Measurements from ENCODE around the gene SYCE3.
"Not testable (repeated sequence)": the region's sequence is repeated elsewhere in the genome, so short reads cannot be mapped to it uniquely, and the experiment has no call there.

The SYCE3 gene

GRCh38 chr22:50520184-50520583 is 42.5 kb downstream of the SYCE3 start:
- DNase-seq (ENCODE audit: low spot score) = not testable (repeated sequence)

DNA sequence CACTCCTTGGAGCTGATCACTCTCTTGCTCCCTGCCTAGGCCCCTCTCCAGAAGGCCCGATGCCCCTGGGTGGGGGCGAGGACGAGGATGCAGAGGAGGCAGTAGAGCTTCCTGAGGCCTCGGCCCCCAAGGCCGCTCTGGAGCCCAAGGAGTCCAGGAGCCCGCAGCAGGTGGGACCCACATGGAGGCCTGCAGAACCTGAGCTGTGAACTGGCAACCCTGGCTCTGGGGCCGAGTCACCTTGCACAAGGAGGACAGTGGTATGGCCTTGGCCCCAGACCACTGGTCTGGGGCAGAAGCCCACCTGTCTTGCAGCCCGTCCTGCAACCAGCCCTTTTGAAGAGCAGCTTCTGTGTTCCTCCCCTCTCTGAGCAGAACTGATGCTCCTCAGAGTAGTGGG is 43.6 kb downstream of the SYCE3 start:
- no peak for DNase-seq (ENCODE audit: low spot score)

GRCh38 chr22:50518606-50519005 is 44.1 kb downstream of the SYCE3 start:
- no peak for DNase-seq (ENCODE audit: low spot score)

GRCh38 chr22:50517495-50518260 is 45.0 kb downstream of the SYCE3 start:
- DNase-seq (ENCODE audit: low spot score) = no peak

GRCh38 chr22:50516891-50517290 is 45.8 kb downstream of the SYCE3 start:
- no peak for DNase-seq (ENCODE audit: low spot score)

GRCh38 chr22:50516068-50516467 is 46.7 kb downstream of the SYCE3 start:
- DNase-seq (ENCODE audit: low spot score) = no peak

DNA sequence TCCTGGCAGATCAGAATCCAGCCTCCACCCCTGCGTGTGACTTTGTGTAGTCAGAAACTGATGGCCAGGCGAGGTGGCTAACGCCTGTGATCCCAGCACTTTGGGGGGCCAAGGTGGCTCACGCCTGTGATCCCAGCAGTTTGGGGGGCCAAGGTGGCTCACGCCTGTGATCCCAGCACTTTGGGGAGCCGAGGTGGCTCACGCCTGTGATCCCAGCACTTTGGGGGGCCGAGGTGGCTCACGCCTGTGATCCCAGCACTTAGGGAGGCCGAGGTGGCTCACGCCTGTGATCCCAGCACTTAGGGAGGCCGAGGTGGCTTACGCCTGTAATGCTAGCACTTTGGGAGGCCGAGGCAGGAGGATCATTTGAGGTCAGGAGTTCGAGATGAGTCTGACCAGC is 49.5 kb downstream of the SYCE3 start:
- no peak for DNase-seq (ENCODE audit: low spot score)

GRCh38 chr22:50508897-50509296 is 53.8 kb downstream of the SYCE3 start:
- no peak for DNase-seq (ENCODE audit: low spot score)

- DNase-seq (ENCODE audit: low spot score) = peak; percentile 96
These were observed 54.5 kb downstream of the SYCE3 start, which contains the start of gene NCAPH2 for GRCh38 chr22:50507991-50508884. TSS of gene NCAPH2 (plus strand) at chr22:50508224. CDS start at chr22:50508338, 114 bp downstream.

- DNase-seq (ENCODE audit: low spot score) = peak; percentile 84
These were observed 55.2 kb downstream of the SYCE3 start, which contains the start of gene LMF2 for GRCh38 chr22:50507421-50507990. TSS of gene LMF2 (minus strand) at chr22:50507702. CDS start at chr22:50507675, 27 bp downstream.

- DNase-seq (ENCODE audit: low spot score) = no peak
These were observed 55.9 kb downstream of the SYCE3 start for GRCh38 chr22:50506611-50507420.

DNA sequence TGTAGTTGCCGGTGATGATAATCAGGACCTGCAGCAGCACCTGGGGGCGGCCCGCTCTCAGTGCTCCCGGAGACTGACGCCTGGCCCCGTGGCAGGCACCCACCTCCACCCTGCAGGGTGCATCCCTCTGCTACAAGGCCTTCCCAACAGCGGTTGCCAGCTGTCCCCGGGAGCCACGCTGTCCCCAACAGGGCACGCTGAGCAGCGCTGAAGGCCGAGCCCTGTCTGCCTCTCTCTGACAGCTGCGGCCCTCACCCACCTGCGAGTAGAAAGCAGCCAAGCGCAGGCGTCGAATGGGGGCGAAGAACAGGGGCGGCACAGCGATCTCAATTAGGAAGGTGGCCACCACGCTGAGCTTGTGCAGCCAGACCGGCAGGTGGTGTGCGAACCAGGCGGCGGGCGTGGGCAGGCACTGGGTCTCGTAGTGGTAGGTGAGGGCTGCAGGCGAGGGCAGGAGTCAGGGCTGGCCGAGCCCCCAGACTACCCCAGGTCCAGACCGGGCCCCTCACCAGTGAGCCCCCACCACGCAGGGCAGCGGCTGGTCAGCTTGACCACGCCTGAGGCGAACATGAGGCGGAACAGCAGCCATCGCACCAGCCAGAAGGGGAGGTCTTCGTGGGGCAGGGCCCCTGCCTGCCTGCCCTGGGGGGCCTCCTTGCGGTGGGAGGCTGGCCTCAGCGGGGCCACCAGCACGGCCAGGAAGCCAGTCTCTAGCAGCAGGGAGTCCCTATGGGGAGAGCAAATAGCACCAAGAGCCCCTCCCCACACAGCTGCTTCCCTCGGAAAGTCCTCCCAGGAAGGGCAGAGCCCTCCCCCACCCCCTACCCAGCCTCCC is 56.7 kb downstream of the SYCE3 start:
- DNase-seq (ENCODE audit: low spot score) = no peak

DNA sequence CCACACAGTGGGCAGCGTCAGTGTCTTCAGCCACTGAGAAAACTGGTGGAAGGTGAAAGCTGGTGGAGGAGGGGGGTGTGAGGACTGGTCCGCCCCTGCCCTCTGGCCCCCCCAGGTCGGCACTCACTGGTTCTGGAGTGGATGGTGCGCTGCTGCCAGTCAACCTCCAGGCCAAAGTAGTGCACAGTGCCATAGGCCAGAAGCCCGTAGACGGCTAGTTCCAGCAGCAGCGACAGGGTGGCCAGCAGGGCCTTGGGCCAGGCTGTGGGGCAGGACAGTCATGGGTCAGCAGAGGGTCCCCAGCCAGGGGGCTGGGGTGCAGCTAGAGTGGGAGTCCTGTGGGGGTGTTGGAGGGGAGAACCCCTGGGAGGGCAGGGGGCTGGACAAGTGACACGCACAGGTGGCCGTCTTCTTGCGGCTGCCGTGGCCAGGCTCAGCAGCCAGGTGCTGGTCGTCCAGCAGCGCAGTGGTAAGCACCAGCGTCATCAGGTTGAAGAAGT is 57.4 kb downstream of the SYCE3 start:
- no peak for DNase-seq (ENCODE audit: low spot score)

DNA sequence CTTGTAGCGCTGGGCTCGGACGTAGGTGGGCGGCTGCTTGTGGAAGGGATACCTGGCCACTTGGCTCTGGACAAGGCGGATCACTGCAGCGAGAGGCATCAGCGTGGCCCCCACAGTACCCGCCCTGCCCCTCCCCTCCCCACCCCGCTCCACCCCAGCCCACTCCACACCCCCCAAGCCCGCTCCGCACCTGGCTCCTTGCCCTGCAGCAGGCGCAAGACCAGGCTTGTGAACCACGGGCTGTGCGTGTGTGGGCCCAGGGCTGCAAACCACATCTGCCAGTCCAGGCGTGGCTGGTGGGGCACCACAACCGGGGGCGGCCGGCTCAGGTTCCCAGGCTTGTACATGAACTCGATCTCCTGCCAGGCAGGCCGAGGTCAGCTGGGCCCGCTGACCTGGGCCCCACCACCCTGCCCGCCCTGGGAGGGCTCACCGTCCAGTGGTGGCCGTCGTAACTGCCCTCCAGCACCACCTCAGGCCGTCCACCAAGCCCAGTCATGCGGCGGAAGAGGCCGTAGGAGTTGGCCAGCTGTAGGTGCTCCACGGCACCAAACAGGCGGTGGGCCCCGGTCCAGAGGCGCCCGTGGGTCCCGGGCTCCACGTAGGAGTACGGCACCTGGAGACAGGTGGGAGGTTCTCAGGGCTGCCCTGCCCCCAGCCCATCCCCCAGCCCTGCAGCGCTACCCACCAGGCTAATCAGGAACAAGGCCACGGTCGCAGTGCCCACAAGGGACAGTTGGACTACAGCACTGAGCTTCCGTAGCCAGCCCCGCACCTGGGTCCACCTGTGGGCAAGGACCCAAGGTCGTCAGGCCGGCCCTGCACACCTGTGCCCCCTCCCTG is 58.1 kb downstream of the SYCE3 start:
- DNase-seq (ENCODE audit: low spot score) = no peak

DNA sequence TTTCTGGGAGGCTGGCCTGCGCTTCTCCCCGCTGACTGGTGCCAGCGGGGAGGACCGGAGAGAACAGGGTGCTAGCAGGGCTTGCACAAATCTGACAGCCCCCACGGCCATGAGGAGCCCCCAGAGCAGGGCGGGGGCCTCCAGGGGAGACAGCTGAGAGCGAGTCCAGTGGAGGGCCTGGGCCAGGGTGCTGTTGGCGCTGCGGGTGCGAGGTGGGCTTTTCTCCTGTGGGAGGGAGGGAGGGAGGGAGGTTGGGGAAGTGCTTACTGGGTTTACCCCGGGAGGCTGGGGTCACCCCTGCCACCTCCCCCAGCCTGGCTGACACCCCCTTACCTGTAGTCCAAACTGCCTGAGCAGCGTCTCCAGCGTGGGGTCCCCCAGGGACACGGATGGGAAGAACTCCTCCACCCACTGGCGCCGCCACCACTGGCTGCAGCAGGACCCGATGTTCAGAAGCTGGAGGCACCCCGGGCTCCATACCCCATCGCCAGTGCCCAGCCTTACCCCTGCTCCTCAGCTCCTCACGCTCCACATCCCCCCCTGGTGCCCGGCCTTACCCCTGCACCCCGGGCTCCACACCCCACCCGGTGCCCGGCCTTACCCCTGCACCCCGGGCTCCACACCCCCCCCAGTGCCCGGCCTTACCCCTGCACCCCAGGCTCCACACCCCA is 59.1 kb downstream of the SYCE3 start:
- DNase-seq (ENCODE audit: low spot score) = no peak

- DNase-seq (ENCODE audit: low spot score) = no peak
These were observed 59.9 kb downstream of the SYCE3 start for GRCh38 chr22:50502628-50503474.

DNA sequence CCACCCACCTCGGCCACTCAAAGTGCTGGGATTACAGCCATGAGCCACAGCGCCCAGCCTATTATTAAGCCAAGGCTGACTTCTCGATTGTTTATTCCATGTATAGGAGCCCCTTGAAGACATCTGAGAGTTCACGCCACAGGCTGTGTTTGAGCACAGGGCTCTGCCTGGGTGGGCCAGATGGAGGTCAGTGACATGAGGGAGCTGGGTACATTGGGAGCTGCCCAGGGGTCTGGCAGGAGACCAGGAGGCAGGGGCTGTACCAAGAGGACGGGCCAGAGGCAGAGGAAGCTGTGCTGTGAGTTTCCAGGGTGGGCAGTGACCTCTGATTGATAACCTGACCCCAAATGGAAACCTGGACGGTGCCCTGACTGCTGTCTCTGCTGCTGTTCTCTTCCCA is 60.6 kb downstream of the SYCE3 start:
- no peak for DNase-seq (ENCODE audit: low spot score)
